Measurements from ENCODE around the gene DOCK4. TPM values are rescaled to one million over a fixed set of nuclear protein-coding genes. Genes with fewer than 3 reads are reported as not detected.

DOCK4 gene
- total RNA-seq, 1 experiment from 2014 or later, result 20.4 TPM

- Mint-ChIP-seq H3K27ac (no peak overlapping the region), H3K4me1 (no peaks in the 10 kb centered on the region), H3K4me3 (no peak overlapping the region), H3K9me3 (no peaks in the 10 kb centered on the region), H3K27me3 (ENCODE audit: low read depth) (no peaks in the 10 kb centered on the region), H3K36me3 (no peaks in the 10 kb centered on the region)
- CTCF ChIA-PET, result interaction anchor here (1.2 kb wide), 1 partner anchor 39 kb away, joined by 4 read pairs; no protein-coding TSS in a partner anchor
- ATAC-seq, result no peak
- POLR2A ChIA-PET, result interaction anchor here (0.6 kb wide), 1 partner anchor 15 kb away, joined by 3 read pairs; no protein-coding TSS in a partner anchor
- no peak for DNase-seq (ENCODE audit: low spot score)
- TF ChIP-seq ELF4 (CRISPR knock-in tag; IDR thresholded peaks at IDR 0.05; ENCODE audit: low read depth), result no peak
- TF ChIP-seq AR (CRISPR knock-in tag; IDR thresholded peaks at IDR 0.05), result no peak
- no peak for TF ChIP-seq ATF3 (CRISPR knock-in tag; conservative IDR thresholded peaks at IDR 0.05)
- no peak for TF ChIP-seq CREM (CRISPR knock-in tag; IDR thresholded peaks at IDR 0.05)
- no peak for TF ChIP-seq AFF4 (CRISPR knock-in tag; IDR thresholded peaks at IDR 0.05; ENCODE audit: borderline replicate concordance)
- no peak for TF ChIP-seq USF1 (CRISPR knock-in tag; IDR thresholded peaks at IDR 0.05)
- no peak for TF ChIP-seq ZNF532 (CRISPR knock-in tag; IDR thresholded peaks at IDR 0.05; ENCODE audit: borderline replicate concordance)
- no peak for TF ChIP-seq NR1H2 (CRISPR knock-in tag; IDR thresholded peaks at IDR 0.05)
- no peak for TF ChIP-seq NFATC4 (CRISPR knock-in tag; IDR thresholded peaks at IDR 0.05)
- no peak for TF ChIP-seq ARID4B (CRISPR knock-in tag; IDR thresholded peaks at IDR 0.05; ENCODE audit: borderline replicate concordance)
- no peak for TF ChIP-seq MAX (CRISPR knock-in tag; IDR thresholded peaks at IDR 0.05)
- TF ChIP-seq IRF2 (CRISPR knock-in tag; IDR thresholded peaks at IDR 0.05; ENCODE audit: borderline replicate concordance, low read depth), result no peak
- TF ChIP-seq ZNF121 (CRISPR knock-in tag; IDR thresholded peaks at IDR 0.05), result no peak
- no peak for TF ChIP-seq ZNF232 (CRISPR knock-in tag; IDR thresholded peaks at IDR 0.05)
- no peak for TF ChIP-seq PRDM15 (CRISPR knock-in tag; IDR thresholded peaks at IDR 0.05)
- TF ChIP-seq SMAD3 (CRISPR knock-in tag; IDR thresholded peaks at IDR 0.05; ENCODE audit: borderline replicate concordance), result no peak
- TF ChIP-seq OVOL2 (CRISPR knock-in tag; IDR thresholded peaks at IDR 0.05; ENCODE audit: borderline replicate concordance), result no peak
Measured at GRCh38 chr7:111894518-111894917, 311.7 kb downstream of the DOCK4 start.
